GM12874 (cell line): Measurements from ENCODE around the gene IPO11.

ENCODE experiments used
- CTCF ChIP-seq: IDR thresholded peaks from 2 replicates; pipeline ENCODE4 v1.5.1; 2011; ENCODE audit warnings: low read depth, mild to moderate bottlenecking, control low read depth, low read length, moderate library complexity; ENCODE audit not compliant: insufficient read depth

Gene IPO11

GRCh38 chr5:62650197-62650596 is 237.6 kb downstream of the IPO11 start:
- no peak for TF ChIP-seq CTCF

- TF ChIP-seq CTCF = no peak
Measured at GRCh38 chr5:62652225-62652624, 239.7 kb downstream of the IPO11 start.

- TF ChIP-seq CTCF = no peak
Measured at GRCh38 chr5:62653001-62653863, 240.7 kb downstream of the IPO11 start.

- TF ChIP-seq CTCF = no peak
Measured at GRCh38 chr5:62653864-62654575, 241.5 kb downstream of the IPO11 start.

- no peak for TF ChIP-seq CTCF
Measured at GRCh38 chr5:62661126-62661525, 248.6 kb downstream of the IPO11 start.

- TF ChIP-seq CTCF = no peak
Measured at GRCh38 chr5:62662521-62662920, 250.0 kb downstream of the IPO11 start.

GRCh38 chr5:62671479-62671878 is 258.9 kb downstream of the IPO11 start:
- TF ChIP-seq CTCF = no peak
